Measurements from ENCODE around the gene PPM1M.

Gene PPM1M

GRCh38 chr3:52215351-52215750 lies 30.2 kb upstream of the PPM1M start:
- in situ Hi-C loops (cut with MboI; ENCODE audit: low sequenced_read_pairs) = no loop called here

GRCh38 chr3:52216585-52217408 lies 28.8 kb upstream of the PPM1M start:
- in situ Hi-C loops (cut with MboI; ENCODE audit: low sequenced_read_pairs) = no loop called here

- in situ Hi-C loops (cut with MboI; ENCODE audit: low sequenced_read_pairs) = no loop called here
These were observed 28.2 kb upstream of the PPM1M start for GRCh38 chr3:52217409-52217805.

- in situ Hi-C loops (cut with MboI; ENCODE audit: low sequenced_read_pairs) = no loop called here
These were observed 27.5 kb upstream of the PPM1M start for GRCh38 chr3:52218026-52218425.

- in situ Hi-C loops (cut with MboI; ENCODE audit: low sequenced_read_pairs) = no loop called here
These were observed 27.1 kb upstream of the PPM1M start for GRCh38 chr3:52218454-52218853.

- in situ Hi-C loops (cut with MboI; ENCODE audit: low sequenced_read_pairs) = no loop called here
These were observed 26.5 kb upstream of the PPM1M start for GRCh38 chr3:52218937-52219650.

GRCh38 chr3:52220380-52221026 lies 25.1 kb upstream of the PPM1M start:
- in situ Hi-C loops (cut with MboI; ENCODE audit: low sequenced_read_pairs) = no loop called here

GRCh38 chr3:52221141-52221562 lies 24.4 kb upstream of the PPM1M start:
- in situ Hi-C loops (cut with MboI; ENCODE audit: low sequenced_read_pairs) = no loop called here

- in situ Hi-C loops (cut with MboI; ENCODE audit: low sequenced_read_pairs) = no loop called here
These were observed 23.8 kb upstream of the PPM1M start for GRCh38 chr3:52221563-52222318.

- in situ Hi-C loops (cut with MboI; ENCODE audit: low sequenced_read_pairs) = no loop called here
These were observed 23.0 kb upstream of the PPM1M start for GRCh38 chr3:52222319-52223221.

GRCh38 chr3:52223449-52224408 lies 21.8 kb upstream of the PPM1M start:
- in situ Hi-C loops (cut with MboI; ENCODE audit: low sequenced_read_pairs) = no loop called here

- in situ Hi-C loops (cut with MboI; ENCODE audit: low sequenced_read_pairs) = loop anchor here (25.0 kb wide), 1 partner anchor 112 kb away; no protein-coding TSS in a partner anchor
These were observed 19.9 kb upstream of the PPM1M start, which contains the start of gene TLR9 for GRCh38 chr3:52225452-52226228. Gene TLR9, minus strand, starts transcription at chr3:52225645. Its CDS starts 116 bp downstream, at chr3:52225529.

- in situ Hi-C loops (cut with MboI; ENCODE audit: low sequenced_read_pairs) = loop anchor here (25.0 kb wide), 1 partner anchor 111 kb away; no protein-coding TSS in a partner anchor
These were observed 19.2 kb upstream of the PPM1M start for GRCh38 chr3:52226229-52226817.

- in situ Hi-C loops (cut with MboI; ENCODE audit: low sequenced_read_pairs) = loop anchor here (25.0 kb wide), 1 partner anchor 110 kb away; no protein-coding TSS in a partner anchor
These were observed 18.4 kb upstream of the PPM1M start for GRCh38 chr3:52227117-52227516.

- in situ Hi-C loops (cut with MboI; ENCODE audit: low sequenced_read_pairs) = loop anchor here (25.0 kb wide), 1 partner anchor 110 kb away; no protein-coding TSS in a partner anchor
These were observed 17.8 kb upstream of the PPM1M start for GRCh38 chr3:52227766-52228165.

- in situ Hi-C loops (cut with MboI; ENCODE audit: low sequenced_read_pairs) = loop anchor here (25.0 kb wide), 1 partner anchor 109 kb away; no protein-coding TSS in a partner anchor
These were observed 17.3 kb upstream of the PPM1M start for GRCh38 chr3:52228266-52228665.

GRCh38 chr3:52228751-52229291 lies 16.7 kb upstream of the PPM1M start:
- in situ Hi-C loops (cut with MboI; ENCODE audit: low sequenced_read_pairs) = loop anchor here (25.0 kb wide), 1 partner anchor 108 kb away; no protein-coding TSS in a partner anchor

Data from HL-60/S4 treated with retinoic acid at 250 ng/mL for 4 days and 3 days (cell line).